GM18907 (cell line): Measurements from ENCODE around the gene ACTRT2.

ENCODE experiments used
- ATAC-seq: cut with Tn5 transposase; IDR thresholded peaks from one replicate; pipeline ENCODE4 v1.9.1; 2021; ENCODE audit warnings: mild to moderate bottlenecking, moderate library complexity; ENCODE audit not compliant: unreplicated experiment

ACTRT2 gene

DNA sequence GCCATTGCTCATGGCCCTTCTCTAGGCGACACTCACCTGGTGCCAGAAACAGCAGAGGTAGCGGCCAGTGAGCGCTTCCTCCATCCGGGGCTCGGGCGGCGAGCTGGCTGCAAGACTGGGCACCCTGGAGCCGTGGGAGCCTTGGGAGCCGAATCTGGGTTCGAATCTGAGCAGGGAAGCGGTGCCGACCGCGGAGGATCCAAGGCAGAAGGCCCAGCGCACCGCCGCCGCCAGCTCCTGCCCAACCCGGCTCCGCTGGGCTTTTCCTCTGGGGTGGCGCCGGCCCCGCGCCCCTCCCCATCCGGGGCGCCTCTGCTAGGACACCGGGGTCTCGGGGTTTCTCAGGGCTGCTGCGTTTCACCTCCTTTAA is 46.0 kb downstream of the ACTRT2 start:
- ATAC-seq, result no peak

DNA sequence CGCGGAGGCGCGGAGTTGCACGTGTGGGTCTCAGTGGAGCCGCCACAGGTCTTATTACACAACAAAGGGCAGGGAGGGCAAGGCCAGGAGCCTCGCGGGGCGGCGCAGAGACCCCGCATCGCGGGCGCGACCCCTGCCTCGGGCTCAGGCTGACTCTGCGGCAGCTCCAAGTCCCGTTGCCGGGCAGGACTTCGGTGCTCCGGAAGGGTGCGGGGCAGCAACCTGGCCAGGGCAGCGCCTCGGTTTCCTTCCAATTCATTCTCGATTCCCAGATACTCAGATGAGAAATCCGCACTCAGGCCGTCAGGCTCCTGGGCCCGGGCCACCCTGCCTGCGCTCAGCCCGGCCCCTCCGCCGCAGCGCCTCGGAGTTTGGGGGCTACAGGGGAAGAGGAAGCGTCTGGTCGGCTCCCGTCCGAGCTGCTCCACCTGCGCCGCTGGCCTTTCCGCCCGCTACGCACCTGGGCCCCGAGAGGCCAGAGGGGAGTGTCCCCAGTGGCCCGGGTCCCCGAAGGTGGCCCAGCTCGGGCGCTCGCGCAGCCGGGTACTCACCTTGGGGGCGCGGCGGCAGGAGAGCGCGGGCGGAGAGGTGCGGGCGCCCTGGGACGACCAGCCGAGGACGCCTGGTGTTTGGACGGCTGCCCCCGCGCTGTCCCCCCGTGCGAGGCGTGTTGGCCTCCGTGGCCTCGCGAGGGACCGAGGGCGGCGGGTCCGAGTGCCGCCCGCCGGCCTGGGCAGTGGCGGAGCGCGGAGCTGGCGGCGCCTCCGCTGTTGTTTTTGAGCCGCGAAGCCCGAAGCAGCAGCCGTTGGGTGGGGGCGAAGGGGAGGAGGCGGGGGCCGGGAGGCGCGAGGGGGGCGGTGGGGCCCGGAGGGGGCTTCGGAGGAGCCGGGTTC is 46.6 kb downstream of the ACTRT2 start:
- ATAC-seq, result no peak

- ATAC-seq, result no peak
Observed at GRCh38 chr1:3068564-3069431, 47.5 kb downstream of the ACTRT2 start, which contains the start of gene PRDM16. TSS of gene PRDM16 (plus strand) at chr1:3069203. CDS start at chr1:3069260, 57 bp downstream.

GRCh38 chr1:3069491-3070308 is 48.4 kb downstream of the ACTRT2 start:
- no peak for ATAC-seq

GRCh38 chr1:3070309-3070643 is 49.0 kb downstream of the ACTRT2 start:
- no peak for ATAC-seq

- no peak for ATAC-seq
Observed at GRCh38 chr1:3070644-3071564, 49.6 kb downstream of the ACTRT2 start.

DNA sequence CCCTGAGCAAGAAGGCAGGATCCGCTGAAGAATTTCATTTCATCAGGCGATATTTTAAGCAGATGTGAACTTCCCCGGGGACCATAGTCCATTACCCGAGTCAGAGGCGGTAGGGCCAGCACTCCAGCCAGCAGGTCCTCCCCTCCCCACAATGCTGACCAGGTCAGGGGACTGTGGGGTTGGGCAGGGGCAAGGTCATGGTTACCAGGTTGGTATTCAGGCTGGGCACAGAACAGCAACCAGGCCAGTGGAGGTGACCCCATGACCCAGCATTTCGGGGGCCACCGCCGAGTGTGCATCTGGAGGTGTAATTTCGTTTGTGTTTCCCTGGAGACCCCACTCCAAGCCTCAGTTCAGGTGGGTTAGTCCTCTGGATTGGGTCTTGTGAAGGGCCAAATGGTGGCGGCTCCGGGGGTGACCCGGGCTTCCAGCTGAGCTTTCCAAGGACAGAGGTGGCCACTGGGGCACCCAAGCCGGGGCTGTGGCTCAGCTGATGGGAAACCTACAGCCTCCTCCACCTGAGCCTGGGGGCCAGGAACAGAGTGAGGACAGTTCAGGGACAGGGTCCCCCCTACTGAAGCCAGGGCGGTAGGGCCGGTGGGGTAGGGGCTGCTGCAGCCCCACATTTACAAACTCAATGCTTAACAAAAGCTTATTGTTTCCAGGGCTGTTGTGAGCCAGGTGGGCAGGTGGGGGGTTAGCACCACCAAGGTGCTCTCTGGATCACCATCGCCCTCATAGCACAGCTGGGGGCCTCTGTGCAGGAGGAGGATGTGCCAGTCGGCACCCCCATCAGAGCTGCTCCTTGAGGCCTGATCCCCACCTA is 50.5 kb downstream of the ACTRT2 start:
- ATAC-seq, result no peak
